ENCODE data around the gene NR2E1. TPM values are rescaled to one million over a fixed set of nuclear protein-coding genes. Genes with fewer than 3 reads are reported as not detected.

Gene NR2E1
- total RNA-seq, 1 donor from 2014 or later, result not detected

GRCh38 chr6:108207013-108207412 lies 41.2 kb downstream of the NR2E1 start:
- no peak for DNase-seq (ENCODE audit: low spot score)

DNA sequence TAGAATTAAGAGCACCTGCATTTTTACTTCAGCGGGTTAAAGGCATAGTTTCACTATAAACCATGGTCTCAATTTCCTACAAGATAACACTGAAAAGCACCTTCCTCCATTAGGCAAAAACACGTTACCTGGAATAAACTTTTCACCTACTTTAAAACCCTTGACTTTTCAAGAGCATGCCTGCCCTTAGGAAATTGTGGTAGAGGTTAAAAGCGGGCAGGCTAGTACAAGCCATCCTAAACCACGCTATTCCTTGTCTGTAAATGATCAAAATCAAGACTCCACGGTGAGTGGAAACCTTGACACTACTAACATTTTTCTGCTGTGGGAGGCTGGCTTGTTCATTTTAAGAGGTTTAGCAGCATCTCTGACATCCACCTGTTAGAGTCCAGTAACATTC lies 43.9 kb downstream of the NR2E1 start:
- no peak for DNase-seq (ENCODE audit: low spot score)

GRCh38 chr6:108210556-108210955 lies 44.7 kb downstream of the NR2E1 start:
- no peak for DNase-seq (ENCODE audit: low spot score)

DNA sequence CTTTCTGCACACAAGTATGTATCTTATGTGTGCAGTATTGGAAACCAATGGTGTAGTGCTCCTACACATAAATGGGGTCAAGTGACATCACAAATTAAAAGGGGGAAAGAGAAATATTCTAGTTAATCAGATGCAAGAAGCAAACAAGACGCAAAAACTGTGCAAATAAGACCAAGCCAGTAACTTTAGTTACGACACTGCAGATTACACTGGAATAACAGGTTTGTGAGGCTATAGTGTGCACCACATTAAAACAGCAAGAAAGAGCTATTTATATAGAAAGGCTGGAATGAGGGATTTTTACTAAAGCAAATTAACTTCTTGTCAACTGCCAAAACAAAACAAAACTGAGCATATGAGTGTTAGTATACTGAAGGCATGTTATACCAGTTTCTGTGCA lies 45.8 kb downstream of the NR2E1 start:
- DNase-seq (ENCODE audit: low spot score), result no peak

GRCh38 chr6:108222064-108222463 lies 56.2 kb downstream of the NR2E1 start:
- no peak for DNase-seq (ENCODE audit: low spot score)

GRCh38 chr6:108222504-108222903 lies 56.7 kb downstream of the NR2E1 start:
- no peak for DNase-seq (ENCODE audit: low spot score)

GRCh38 chr6:108227290-108227689 lies 61.5 kb downstream of the NR2E1 start:
- no peak for DNase-seq (ENCODE audit: low spot score)

GRCh38 chr6:108228416-108228815 lies 62.6 kb downstream of the NR2E1 start:
- no peak for DNase-seq (ENCODE audit: low spot score)

DNA sequence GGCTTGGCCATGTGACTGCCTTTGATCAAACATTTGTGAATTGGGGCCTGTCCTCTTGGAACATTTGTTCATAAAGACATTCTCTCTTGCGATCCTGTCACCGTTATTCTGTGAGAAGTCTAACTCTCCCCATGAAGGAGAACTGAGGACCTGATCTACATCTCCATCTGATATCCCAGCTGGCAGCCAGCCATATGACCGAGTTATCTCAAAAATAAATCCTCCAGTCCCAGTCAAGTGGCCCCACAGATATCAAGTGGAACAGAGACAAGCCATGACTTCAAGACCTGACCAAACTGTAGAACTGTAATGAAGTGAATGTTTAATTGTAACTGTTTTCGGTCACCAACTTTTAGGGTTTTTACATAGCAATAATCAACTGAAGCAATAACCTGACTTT lies 69.3 kb downstream of the NR2E1 start:
- no peak for DNase-seq (ENCODE audit: low spot score)

DNA sequence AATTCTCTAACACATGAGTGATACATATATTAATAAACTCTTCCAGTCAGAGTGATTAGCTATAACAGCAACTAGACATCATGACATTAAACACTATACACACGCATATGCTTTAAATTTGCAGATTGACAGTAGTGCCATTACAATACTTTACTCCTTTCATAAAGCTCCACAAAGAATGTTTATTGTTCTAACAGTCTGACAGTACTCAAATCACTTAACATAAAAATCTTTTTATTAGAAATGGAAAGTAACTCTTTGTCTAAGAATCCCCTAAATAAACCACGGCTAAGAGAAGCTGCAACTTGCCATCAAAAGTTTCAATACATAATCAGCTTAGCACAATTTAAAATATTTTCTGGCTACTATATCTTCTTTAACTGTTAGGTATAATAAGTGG lies 71.0 kb downstream of the NR2E1 start:
- no peak for DNase-seq (ENCODE audit: low spot score)

- no peak for DNase-seq (ENCODE audit: low spot score)
Observed at GRCh38 chr6:108238322-108238721, 72.5 kb downstream of the NR2E1 start.

Other genes starting within 250 kb of the NR2E1 start
- 126 TPM for gene SEC63, start 207.8 kb upstream of the NR2E1 start, total RNA-seq
- gene OSTM1, start 91.3 kb upstream of the NR2E1 start, total RNA-seq, result 106 TPM
- 235 TPM for gene SNX3, start 95.0 kb downstream of the NR2E1 start, total RNA-seq
- 7.0 TPM for gene AFG1L, start 129.0 kb downstream of the NR2E1 start, total RNA-seq

Data from mesenteric fat pad (tissue), 1 donor.